ENCODE data around the gene GYPC. TPM values are rescaled to one million over a fixed set of nuclear protein-coding genes. Genes with fewer than 3 reads are reported as not detected.
"Not testable (repeated sequence)": the region's sequence is repeated elsewhere in the genome, so short reads cannot be mapped to it uniquely, and the experiment has no call there.

The GYPC gene, protein sequence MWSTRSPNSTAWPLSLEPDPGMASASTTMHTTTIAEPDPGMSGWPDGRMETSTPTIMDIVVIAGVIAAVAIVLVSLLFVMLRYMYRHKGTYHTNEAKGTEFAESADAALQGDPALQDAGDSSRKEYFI
- 51.1 TPM for total RNA-seq

- DNase-seq (ENCODE audit: low spot score), result peak; percentile 55
These were observed at the start of gene GYPC for GRCh38 chr2:126655500-126656430. TSS of gene GYPC (plus strand) at chr2:126656158. CDS start at chr2:126656264, 106 bp downstream.

GRCh38 chr2:126614524-126615227, 41.3 kb upstream of the GYPC start:
- DNase-seq (ENCODE audit: low spot score), result no peak

DNA sequence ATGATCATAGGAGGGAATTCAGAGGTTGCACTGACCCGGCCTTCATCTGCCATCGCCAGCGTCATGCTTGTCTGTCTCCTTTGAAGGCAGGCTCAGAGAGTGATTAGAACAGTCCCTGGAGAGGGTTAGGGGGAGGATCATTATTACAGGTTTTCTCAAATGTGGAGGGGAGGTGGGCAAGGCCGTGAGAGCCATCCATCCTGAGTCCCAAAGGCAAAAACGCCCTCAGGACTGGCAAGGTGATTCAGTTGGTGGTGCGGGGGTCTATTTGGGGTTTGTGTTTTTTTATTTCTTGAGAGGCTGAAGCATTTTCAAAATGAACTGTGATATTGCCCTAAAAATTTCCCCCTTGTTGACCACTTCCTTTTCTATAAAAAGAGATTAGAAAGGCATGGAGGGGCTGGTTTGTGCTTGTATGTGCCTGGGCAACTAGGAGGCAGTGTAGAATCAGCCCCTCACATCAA, 39.3 kb upstream of the GYPC start:
- no peak for DNase-seq (ENCODE audit: low spot score)

GRCh38 chr2:126620302-126620701, 35.7 kb upstream of the GYPC start:
- no peak for DNase-seq (ENCODE audit: low spot score)

- no peak for DNase-seq (ENCODE audit: low spot score)
These were observed 33.0 kb upstream of the GYPC start for GRCh38 chr2:126623000-126623399.

GRCh38 chr2:126627643-126628042, 28.3 kb upstream of the GYPC start:
- no peak for DNase-seq (ENCODE audit: low spot score)

GRCh38 chr2:126634273-126634861, 21.6 kb upstream of the GYPC start:
- no peak for DNase-seq (ENCODE audit: low spot score)

GRCh38 chr2:126635281-126635680, 20.7 kb upstream of the GYPC start:
- DNase-seq (ENCODE audit: low spot score), result no peak

GRCh38 chr2:126635736-126636135, 20.2 kb upstream of the GYPC start:
- no peak for DNase-seq (ENCODE audit: low spot score)

GRCh38 chr2:126637386-126637785, 18.6 kb upstream of the GYPC start:
- no peak for DNase-seq (ENCODE audit: low spot score)

DNA sequence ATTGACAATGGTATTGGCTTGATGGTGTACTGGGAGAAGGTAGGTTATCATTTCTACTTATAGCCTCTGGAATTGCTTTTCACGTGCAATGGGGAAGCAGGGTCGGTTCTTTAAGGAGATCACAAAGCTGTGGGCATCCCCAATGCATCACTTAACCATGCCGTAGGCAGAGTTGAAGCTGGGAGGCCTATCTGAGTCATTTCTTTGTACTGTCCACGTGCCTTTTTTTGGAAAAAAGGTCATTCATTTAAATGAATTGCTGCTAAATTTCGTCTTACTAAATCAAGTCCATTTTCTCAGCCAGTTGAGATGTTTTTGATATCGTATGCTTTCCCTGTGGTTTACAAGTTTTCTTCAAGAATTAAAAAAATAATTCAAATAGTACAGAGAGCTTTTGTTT, 17.2 kb upstream of the GYPC start:
- no peak for DNase-seq (ENCODE audit: low spot score)

- DNase-seq (ENCODE audit: low spot score), result no peak
These were observed 16.7 kb upstream of the GYPC start for GRCh38 chr2:126639276-126639675.

DNA sequence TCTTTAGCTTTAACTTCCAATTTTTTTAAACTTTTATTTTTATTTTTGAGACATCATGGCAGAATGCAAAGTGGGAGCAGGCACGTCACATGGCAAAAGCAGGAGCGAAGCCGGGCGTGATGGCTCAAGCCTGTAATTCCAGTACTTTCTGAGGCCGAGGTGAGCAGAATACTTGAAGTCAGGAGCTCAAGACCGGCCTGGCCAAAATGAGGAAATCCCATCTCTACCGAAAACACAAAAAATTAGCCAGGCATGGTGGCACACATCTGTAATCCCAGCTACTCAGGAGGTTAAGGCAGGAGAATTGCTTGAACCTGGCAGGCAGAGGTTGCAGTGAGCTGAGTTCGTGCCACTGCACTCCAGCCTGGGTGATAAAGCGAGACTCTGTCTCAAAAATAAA, 14.7 kb upstream of the GYPC start:
- not testable (repeated sequence) for DNase-seq (ENCODE audit: low spot score)

DNA sequence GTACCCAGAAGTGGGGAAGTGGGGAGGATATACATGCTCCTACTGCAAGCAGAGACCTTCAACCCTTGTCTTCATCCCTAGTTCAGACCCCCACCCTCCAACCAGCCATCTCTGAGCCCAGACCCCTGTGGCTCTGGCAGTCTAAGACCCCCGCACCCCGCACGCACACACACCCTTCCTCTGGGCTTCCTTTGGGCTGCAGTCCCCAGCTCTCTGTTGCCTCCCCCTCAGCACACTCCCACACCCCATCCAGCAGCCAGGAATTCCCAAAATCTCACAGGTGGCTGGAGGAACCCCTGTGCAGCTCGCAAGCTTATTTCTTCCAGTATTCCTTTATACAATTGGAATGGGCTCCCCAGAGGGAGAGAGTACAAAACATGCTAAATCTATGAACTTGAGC, 13.9 kb upstream of the GYPC start:
- DNase-seq (ENCODE audit: low spot score), result no peak

GRCh38 chr2:126643431-126643830, 12.5 kb upstream of the GYPC start:
- DNase-seq (ENCODE audit: low spot score), result no peak

DNA sequence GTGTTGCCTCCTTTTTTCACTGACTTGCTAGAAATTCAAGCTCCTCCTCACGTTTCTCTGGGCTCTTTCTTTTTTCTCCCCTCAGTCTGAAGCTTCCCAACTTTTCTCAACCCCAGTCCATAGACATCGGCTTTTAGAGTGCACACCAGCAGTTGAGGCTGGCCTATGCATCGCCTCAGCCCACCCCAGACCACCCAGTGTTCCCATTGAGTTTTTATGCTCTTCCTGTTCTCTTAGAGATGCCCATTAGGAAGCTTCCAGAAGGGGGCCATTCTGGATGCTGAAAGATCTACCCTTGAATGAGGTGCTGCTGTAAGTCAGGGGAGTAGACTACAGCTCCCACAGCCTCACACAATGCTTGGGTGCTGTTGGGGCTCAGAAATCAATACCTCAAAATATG, 12.0 kb upstream of the GYPC start:
- DNase-seq (ENCODE audit: low spot score), result no peak

DNA sequence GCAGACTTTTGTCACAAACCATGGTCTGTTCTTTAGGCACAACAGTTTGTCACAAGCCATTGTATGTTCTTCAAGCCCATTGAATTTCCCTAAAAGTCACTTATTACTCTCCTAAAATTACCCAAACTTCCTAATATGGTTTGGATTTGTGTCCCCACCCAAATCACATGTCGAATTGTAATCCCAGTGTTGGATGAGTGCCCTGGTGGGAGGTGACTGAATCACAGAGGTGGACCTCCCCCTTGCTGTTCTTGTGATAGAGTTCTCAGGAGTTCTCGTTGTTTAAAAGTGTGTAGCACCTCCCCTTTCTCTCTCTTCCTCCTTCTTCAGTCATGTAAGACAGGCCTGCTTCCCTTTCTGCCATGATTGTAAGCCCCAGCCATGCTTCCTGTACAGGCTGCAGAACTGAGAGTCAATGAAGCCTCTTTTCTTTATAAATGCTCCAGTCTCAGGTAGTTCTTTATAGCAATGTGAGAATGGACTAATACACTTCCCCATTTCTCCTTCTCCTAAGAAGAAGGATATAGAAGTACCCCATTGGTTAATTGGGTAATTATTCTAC, 11.2 kb upstream of the GYPC start:
- no peak for DNase-seq (ENCODE audit: low spot score)

DNA sequence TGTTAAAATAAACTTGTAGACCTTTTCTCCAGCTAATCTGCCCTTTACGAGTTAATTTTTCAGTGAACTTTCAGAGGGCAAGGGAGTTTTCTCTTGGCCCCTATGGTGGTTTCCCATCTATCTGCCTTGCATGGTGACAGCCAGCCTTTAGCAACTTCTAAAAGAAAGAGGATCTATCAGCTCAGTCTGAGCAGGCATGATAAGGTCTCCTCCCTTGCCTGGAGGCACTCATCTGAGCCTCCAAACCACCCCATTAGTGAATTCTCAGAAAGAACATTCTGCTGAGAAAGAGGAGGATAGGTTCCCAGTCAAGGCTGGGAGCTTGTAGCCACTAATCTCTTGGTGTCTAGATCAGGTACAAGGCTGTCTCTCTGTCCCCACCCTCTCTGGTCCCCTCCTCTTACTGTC, 10.7 kb upstream of the GYPC start:
- DNase-seq (ENCODE audit: low spot score), result no peak

- no peak for DNase-seq (ENCODE audit: low spot score)
These were observed 9.9 kb upstream of the GYPC start for GRCh38 chr2:126646026-126646425.

- DNase-seq (ENCODE audit: low spot score), result not testable (repeated sequence)
These were observed 8.1 kb upstream of the GYPC start for GRCh38 chr2:126647714-126648344.

DNA sequence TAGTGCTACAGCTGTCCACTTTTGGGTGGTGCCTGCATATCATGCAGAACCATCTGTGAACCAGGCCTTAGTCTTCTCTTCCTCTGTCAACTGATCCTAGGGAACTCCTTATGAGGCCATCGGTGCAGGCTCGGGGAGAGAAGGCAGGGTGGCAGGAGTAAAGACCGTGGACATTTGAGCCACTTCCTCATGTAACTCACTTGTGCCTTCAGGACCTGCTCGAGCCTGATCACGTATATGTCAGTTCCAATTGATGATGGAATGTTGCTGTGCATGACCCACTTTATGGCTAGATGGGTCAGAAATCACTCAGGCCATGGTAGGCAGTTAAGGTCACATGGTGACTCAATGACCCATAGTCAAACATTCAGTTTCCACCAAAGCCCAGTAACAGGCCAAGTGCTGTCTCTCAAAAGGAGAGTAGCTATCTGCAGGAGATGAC, 7.6 kb upstream of the GYPC start:
- DNase-seq (ENCODE audit: low spot score), result not testable (repeated sequence)
